Sigmoid colon (tissue), 3 donors: ENCODE results near the gene KIAA1217.

Experiments used
- POLR2A ChIP-seq, 2 donors: fragments of 450-650 bp; IDR thresholded peaks; one replicate each; pipeline ENCODE4 v1.6.1; 2016; ENCODE audit warnings: antibody characterized with exemption in 2 of 2, mild to moderate bottlenecking in 2 of 2, moderate library complexity in 2 of 2
- TF ChIP-seq, protein P1 (sequence below), 4 experiments: fragments of 450-650 bp in 3 of 4; fragments of 200-600 bp in 1 of 4; IDR thresholded peaks; one replicate each; pipeline ENCODE4 v1.5.1; 2016 to 2019; ENCODE audit warnings: antibody characterized with exemption in 4 of 4, mild to moderate bottlenecking in 3 of 4, moderate library complexity in 2 of 4

DNA sequence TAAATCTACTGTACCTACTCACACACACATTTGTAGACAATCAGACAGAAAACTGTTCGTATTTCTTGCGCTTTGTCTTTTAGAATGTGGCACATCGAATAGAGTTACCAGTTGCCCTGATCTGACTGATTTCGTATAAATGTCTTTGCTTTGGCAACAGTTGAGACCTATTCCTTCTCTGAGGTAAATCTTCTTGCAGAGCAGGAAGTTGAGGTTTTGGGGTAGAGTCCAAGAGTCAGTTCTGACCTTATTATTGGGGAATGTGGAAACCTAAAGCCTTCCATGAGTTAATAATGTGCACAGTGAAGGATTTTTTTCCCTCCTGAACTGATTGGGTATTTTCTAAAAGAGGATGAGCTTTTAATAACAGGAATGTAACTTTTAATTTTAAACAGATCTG is 135.3 kb downstream of the KIAA1217 start:
- TF ChIP-seq, protein P1, sequence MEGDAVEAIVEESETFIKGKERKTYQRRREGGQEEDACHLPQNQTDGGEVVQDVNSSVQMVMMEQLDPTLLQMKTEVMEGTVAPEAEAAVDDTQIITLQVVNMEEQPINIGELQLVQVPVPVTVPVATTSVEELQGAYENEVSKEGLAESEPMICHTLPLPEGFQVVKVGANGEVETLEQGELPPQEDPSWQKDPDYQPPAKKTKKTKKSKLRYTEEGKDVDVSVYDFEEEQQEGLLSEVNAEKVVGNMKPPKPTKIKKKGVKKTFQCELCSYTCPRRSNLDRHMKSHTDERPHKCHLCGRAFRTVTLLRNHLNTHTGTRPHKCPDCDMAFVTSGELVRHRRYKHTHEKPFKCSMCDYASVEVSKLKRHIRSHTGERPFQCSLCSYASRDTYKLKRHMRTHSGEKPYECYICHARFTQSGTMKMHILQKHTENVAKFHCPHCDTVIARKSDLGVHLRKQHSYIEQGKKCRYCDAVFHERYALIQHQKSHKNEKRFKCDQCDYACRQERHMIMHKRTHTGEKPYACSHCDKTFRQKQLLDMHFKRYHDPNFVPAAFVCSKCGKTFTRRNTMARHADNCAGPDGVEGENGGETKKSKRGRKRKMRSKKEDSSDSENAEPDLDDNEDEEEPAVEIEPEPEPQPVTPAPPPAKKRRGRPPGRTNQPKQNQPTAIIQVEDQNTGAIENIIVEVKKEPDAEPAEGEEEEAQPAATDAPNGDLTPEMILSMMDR (IDR thresholded peaks at IDR 0.05): no peak
- no peak for TF ChIP-seq POLR2A (IDR thresholded peaks at IDR 0.05)
